ENCODE data around the gene ZNF622.

Gene ZNF622

GRCh38 chr5:16406630-16407029, 59.0 kb downstream of the ZNF622 start:
- no peak for TF ChIP-seq EZH2 (IDR thresholded peaks at IDR 0.05; ENCODE audit: borderline replicate concordance, low read length)
- no peak overlapping the region for H3K27ac ChIP-seq (ENCODE audit: low read depth, low read length, poor library complexity, severe bottlenecking)

GRCh38 chr5:16406023-16406422, 59.6 kb downstream of the ZNF622 start:
- H3K4me3 ChIP-seq (ENCODE audit: low read depth, low read length, poor library complexity, severe bottlenecking): no peak overlapping the region
- H3F3A ChIP-seq (ENCODE audit: insufficient read depth, low read length): no peaks in the 10 kb centered on the region

More at GRCh38 chr5:16406630-16407029, 59.0 kb downstream of the ZNF622 start:
- Histone ChIP-seq H2AFZ (ENCODE audit: low read length) (no peak overlapping the region), H3K9me3 (ENCODE audit: low read length) (no peaks in the 10 kb centered on the region), H3K4me3 (ENCODE audit: low read depth, low read length, poor library complexity, severe bottlenecking) (no peak overlapping the region), H3K9ac (ENCODE audit: low read length) (no peak overlapping the region), H3K4me1 (ENCODE audit: insufficient read depth, low read length, severe bottlenecking) (no peaks in the 10 kb centered on the region), H3K4me2 (ENCODE audit: low read length) (no peak overlapping the region), H3K27me3 (ENCODE audit: insufficient read depth, low read length) (no peaks in the 10 kb centered on the region), H3F3A (ENCODE audit: insufficient read depth, low read length) (no peaks in the 10 kb centered on the region), H4K20me1 (ENCODE audit: insufficient read depth, low read length) (no peaks in the 10 kb centered on the region), H3K9me2 (ENCODE audit: low read depth, low read length) (no peaks in the 10 kb centered on the region), H3K79me2 (ENCODE audit: insufficient read depth, low read length) (no peaks in the 10 kb centered on the region), H3K36me3 (ENCODE audit: insufficient read depth, low read length) (no peaks in the 10 kb centered on the region)

More at GRCh38 chr5:16406023-16406422, 59.6 kb downstream of the ZNF622 start:
- H3K36me3 ChIP-seq (ENCODE audit: insufficient read depth, low read length): no peaks in the 10 kb centered on the region
- no peak overlapping the region for H3K27ac ChIP-seq (ENCODE audit: low read depth, low read length, poor library complexity, severe bottlenecking)
- H3K9ac ChIP-seq (ENCODE audit: low read length): no peak overlapping the region
- H3K4me2 ChIP-seq (ENCODE audit: low read length): no peak overlapping the region
- H3K27me3 ChIP-seq (ENCODE audit: insufficient read depth, low read length): no peaks in the 10 kb centered on the region
- H3K9me2 ChIP-seq (ENCODE audit: low read depth, low read length): no peaks in the 10 kb centered on the region
- no peaks in the 10 kb centered on the region for H3K79me2 ChIP-seq (ENCODE audit: insufficient read depth, low read length)
- no peaks in the 10 kb centered on the region for H3K4me1 ChIP-seq (ENCODE audit: insufficient read depth, low read length, severe bottlenecking)
- H3K9me3 ChIP-seq (ENCODE audit: low read length): no peaks in the 10 kb centered on the region
- no peak overlapping the region for H2AFZ ChIP-seq (ENCODE audit: low read length)
- TF ChIP-seq EZH2 (IDR thresholded peaks at IDR 0.05; ENCODE audit: borderline replicate concordance, low read length): no peak
- H4K20me1 ChIP-seq (ENCODE audit: insufficient read depth, low read length): no peaks in the 10 kb centered on the region
